Measurements from ENCODE around the gene ORM1. TPM values are rescaled to one million over a fixed set of nuclear protein-coding genes. Genes with fewer than 3 reads are reported as not detected.

The ORM1 gene
- total RNA-seq, 2 experiments from 2014 or later, result not detected

DNA sequence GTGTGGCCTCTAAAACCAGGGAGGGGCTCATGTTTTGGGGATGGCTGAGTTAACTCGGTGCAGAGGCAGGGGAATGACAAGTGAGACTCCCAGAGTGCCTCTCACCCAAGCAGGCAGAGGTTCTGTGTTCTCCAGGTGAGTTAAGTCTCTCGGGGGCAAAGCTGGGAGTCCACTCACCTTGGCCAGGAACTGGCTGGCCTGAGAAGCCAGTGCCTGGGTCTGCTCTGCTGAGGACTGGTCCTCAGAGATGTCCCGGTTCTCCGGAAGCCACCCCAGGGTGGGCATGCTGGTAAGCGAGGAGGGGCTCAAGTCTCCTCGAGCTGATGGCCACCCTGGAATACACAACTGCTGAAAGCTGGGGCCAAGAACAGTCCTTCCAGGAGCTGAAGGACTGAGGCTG, 44.5 kb downstream of the ORM1 start:
- Histone ChIP-seq H3K4me2 (ENCODE audit: low read length) (peak overlapping the region; percentile 86), H2AFZ (ENCODE audit: low read length) (no peak overlapping the region), H3K9me3 (ENCODE audit: low read length) (no peaks in the 10 kb centered on the region), H3K4me3 (ENCODE audit: low read depth, low read length, poor library complexity, severe bottlenecking) (peak overlapping the region; percentile 53), H3K9me2 (ENCODE audit: insufficient read depth, low read length) (no peaks in the 10 kb centered on the region), H3K79me2 (ENCODE audit: insufficient read depth, low read depth, low read length) (peaks cover 58% of the 10 kb centered on the region), H3K36me3 (ENCODE audit: insufficient read depth, low read length) (peaks cover 89% of the 10 kb centered on the region), H3K27ac (ENCODE audit: low read depth, low read length, poor library complexity, severe bottlenecking) (peak overlapping the region; percentile 99), H4K20me1 (ENCODE audit: insufficient read depth, low read length) (no peaks in the 10 kb centered on the region), H3K4me1 (ENCODE audit: insufficient read depth, low read length, poor library complexity, severe bottlenecking) (peaks cover 96% of the 10 kb centered on the region)
- BruUV-seq (replicated peaks), result no TSS peak
- intact Hi-C loops (cut with micrococcal nuclease; ENCODE audit: unreplicated experiment), result no loop called here
- ChIA-PET POLR2A (interaction anchor here (0.6 to 12.9 kb wide), 6 partner anchors 13 to 84 kb away, joined by 3 to 275 read pairs (median 8); partner anchors contain the start of gene AKNA), CTCF (ENCODE audit: unreplicated experiment) (interaction anchor here (0.6 to 3.0 kb wide), 3 partner anchors 18 to 30 kb away, joined by 3 to 15 read pairs (median 4); partner anchors contain the start of gene AKNA)
- DNase-seq (ENCODE audit: low spot score), result no peak
- no peak for TF ChIP-seq EZH2phosphoT487 (IDR thresholded peaks at IDR 0.05; ENCODE audit: borderline replicate concordance, low read depth, low read length)
- TF ChIP-seq, protein P1, sequence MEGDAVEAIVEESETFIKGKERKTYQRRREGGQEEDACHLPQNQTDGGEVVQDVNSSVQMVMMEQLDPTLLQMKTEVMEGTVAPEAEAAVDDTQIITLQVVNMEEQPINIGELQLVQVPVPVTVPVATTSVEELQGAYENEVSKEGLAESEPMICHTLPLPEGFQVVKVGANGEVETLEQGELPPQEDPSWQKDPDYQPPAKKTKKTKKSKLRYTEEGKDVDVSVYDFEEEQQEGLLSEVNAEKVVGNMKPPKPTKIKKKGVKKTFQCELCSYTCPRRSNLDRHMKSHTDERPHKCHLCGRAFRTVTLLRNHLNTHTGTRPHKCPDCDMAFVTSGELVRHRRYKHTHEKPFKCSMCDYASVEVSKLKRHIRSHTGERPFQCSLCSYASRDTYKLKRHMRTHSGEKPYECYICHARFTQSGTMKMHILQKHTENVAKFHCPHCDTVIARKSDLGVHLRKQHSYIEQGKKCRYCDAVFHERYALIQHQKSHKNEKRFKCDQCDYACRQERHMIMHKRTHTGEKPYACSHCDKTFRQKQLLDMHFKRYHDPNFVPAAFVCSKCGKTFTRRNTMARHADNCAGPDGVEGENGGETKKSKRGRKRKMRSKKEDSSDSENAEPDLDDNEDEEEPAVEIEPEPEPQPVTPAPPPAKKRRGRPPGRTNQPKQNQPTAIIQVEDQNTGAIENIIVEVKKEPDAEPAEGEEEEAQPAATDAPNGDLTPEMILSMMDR (conservative IDR thresholded peaks at IDR 0.05; ENCODE audit: low read length), result no peak

DNA sequence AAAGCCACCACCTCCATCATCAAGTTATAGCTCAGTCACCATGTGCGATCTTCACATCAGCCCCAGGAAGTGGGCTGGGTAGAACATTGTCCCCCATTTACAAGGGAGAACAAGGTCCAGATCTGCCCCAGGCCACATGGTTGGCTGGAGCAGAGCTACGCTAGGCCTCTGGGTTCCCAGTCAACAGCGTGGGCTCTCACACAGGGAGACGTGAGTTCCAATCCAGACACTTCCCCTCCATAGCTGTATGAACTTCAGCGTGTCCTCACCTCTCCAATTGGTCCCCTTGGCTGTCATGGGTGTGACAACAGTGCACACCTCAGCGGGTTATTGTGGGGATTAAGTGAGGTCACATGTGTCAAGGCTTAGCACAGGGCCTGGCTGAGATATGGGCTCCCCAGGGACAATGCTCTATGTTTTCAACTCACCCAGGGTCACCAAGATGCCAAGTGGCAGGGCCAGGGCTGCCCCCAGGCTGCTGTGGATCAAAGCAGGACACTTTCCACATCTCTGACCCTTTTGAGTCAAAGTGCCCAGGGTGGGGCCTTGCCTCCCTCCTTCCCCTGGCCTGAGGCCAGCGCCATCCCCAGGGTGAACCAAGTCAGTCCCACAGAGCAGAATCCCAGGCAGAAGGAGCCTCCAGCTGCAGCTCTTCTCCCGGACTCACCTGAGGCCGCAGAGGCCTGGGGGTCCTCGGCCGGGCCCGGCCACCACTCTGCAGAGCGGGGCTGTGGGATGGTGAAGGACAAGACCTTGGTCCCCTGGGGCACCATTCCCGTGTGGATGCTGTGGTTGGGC, 45.1 kb downstream of the ORM1 start:
- no peaks in the 10 kb centered on the region for H4K20me1 ChIP-seq (ENCODE audit: insufficient read depth, low read length)
- intact Hi-C loops (cut with micrococcal nuclease; ENCODE audit: unreplicated experiment), result no loop called here
- ChIA-PET CTCF (ENCODE audit: unreplicated experiment) (interaction anchor here (0.6 to 3.0 kb wide), 2 partner anchors 17 to 22 kb away, joined by 3 to 15 read pairs; partner anchors contain the start of gene AKNA), POLR2A (interaction anchor here (0.6 to 12.9 kb wide), 8 partner anchors 14 to 85 kb away, joined by 3 to 275 read pairs (median 4); partner anchors contain the start of gene AKNA)
- TF ChIP-seq EZH2phosphoT487 (IDR thresholded peaks at IDR 0.05; ENCODE audit: borderline replicate concordance, low read depth, low read length), result no peak
- TF ChIP-seq, protein P1 (conservative IDR thresholded peaks at IDR 0.05; ENCODE audit: low read length), result no peak
- peaks cover 58% of the 10 kb centered on the region for H3K79me2 ChIP-seq (ENCODE audit: insufficient read depth, low read depth, low read length)
- H3K27ac ChIP-seq (ENCODE audit: low read depth, low read length, poor library complexity, severe bottlenecking), result peak overlapping the region; percentile 99
- H3K9me3 ChIP-seq (ENCODE audit: low read length), result no peaks in the 10 kb centered on the region
- H3K4me1 ChIP-seq (ENCODE audit: insufficient read depth, low read length, poor library complexity, severe bottlenecking), result peaks cover 98% of the 10 kb centered on the region
- no peaks in the 10 kb centered on the region for H3K9me2 ChIP-seq (ENCODE audit: insufficient read depth, low read length)
- no peak overlapping the region for H2AFZ ChIP-seq (ENCODE audit: low read length)
- H3K36me3 ChIP-seq (ENCODE audit: insufficient read depth, low read length), result peaks cover 86% of the 10 kb centered on the region
- no TSS peak for BruUV-seq (replicated peaks)
- peak overlapping the region; percentile 86 for H3K4me2 ChIP-seq (ENCODE audit: low read length)
- H3K4me3 ChIP-seq (ENCODE audit: low read depth, low read length, poor library complexity, severe bottlenecking), result peak overlapping the region; percentile 53
- DNase-seq (ENCODE audit: low spot score), result no peak
